Testis (tissue), 2 donors: ENCODE results near the gene AGAP1.

Experiments used
- CTCF ChIP-seq, 3 experiments: fragments of 450-650 bp in 2 of 3; fragments of 200-600 bp in 1 of 3; sonication (generic) in 1 of 3; IDR thresholded peaks; one replicate each; pipeline ENCODE4 v1.5.1; 2016 to 2019; ENCODE audit warnings: antibody characterized with exemption in 3 of 3, mild to moderate bottlenecking in 2 of 3, moderate library complexity in 1 of 3
- POLR2A ChIP-seq: fragments of 450-650 bp; IDR thresholded peaks from one replicate; pipeline ENCODE4 v1.6.1; 2017; ENCODE audit warnings: antibody characterized with exemption, mild to moderate bottlenecking, moderate library complexity

- TF ChIP-seq CTCF (IDR thresholded peaks at IDR 0.05) (no peak), POLR2A (no peak)
These were observed 467.9 kb downstream of the AGAP1 start for GRCh38 chr2:235961711-235962110.
